ENCODE measurements around the gene LMNA. TPM values are rescaled to one million over a fixed set of nuclear protein-coding genes. Genes with fewer than 3 reads are reported as not detected.
A peak's percentile ranks its signal among the peaks of the same experiment; 100 is the strongest.
"Not testable (repeated sequence)": the region's sequence is repeated elsewhere in the genome, so short reads cannot be mapped to it uniquely, and the experiment has no call there.

The LMNA gene
- total and polyA plus RNA-seq, 2 experiments from 2014 or later: 1,219 to 1,230 TPM

- 1 to 3% methylated on average over 16 to 19 of the region's 19 CpGs for WGBS, 2 experiments (ENCODE audit: low coverage in 1 of 2, low lambda C conversion rate in 2 of 2, missing lambda C conversion rate in 2 of 2)
Observed at GRCh38 chr1:156115514-156116374, 1.2 kb downstream of the LMNA start.

GRCh38 chr1:156116731-156117130 is 2.2 kb downstream of the LMNA start:
- Histone ChIP-seq H3K36me3 (ENCODE audit: low read depth) (peaks cover 14% of the 10 kb centered on the region; the same call in 1 of the 2 replicates), H3F3A (ENCODE audit: insufficient read depth) (peaks cover 63% of the 10 kb centered on the region), H3K79me2 (ENCODE audit: insufficient read depth) (peaks cover 79% of the 10 kb centered on the region), H3K27ac (peak overlapping the region; percentile 100), H3K9ac (peak overlapping the region; percentile 100), H3K4me2 (ENCODE audit: unreplicated experiment) (peak overlapping the region; percentile 98), H3K4me3 (peak overlapping the region; percentile 100), H3K4me1 (ENCODE audit: insufficient read depth) (peaks cover 42% of the 10 kb centered on the region)
- H3K9me2 ChIP-seq (ENCODE audit: insufficient read depth); H3K9me3 ChIP-seq (ENCODE audit: low read depth); H3K27me3 ChIP-seq (replicated peaks; ENCODE audit: insufficient read depth); in situ Hi-C loops (cut with MboI); H4K20me1 ChIP-seq (ENCODE audit: insufficient read depth); H2AFZ ChIP-seq: not testable (repeated sequence)
- WGBS, 2 experiments (ENCODE audit: low coverage in 1 of 2, low lambda C conversion rate in 2 of 2, missing lambda C conversion rate in 2 of 2): 1 to 6% methylated on average over 5 of the region's 5 CpGs
- peak; percentile 44 for DNase-seq

More at GRCh38 chr1:156115514-156116374, 1.2 kb downstream of the LMNA start:
- Histone ChIP-seq H2AFZ (no peak overlapping the region), H3K79me2 (ENCODE audit: insufficient read depth) (peaks cover 69% of the 10 kb centered on the region), H3F3A (ENCODE audit: insufficient read depth) (peaks cover 54% of the 10 kb centered on the region), H3K27ac (peak overlapping the region; percentile 100), H4K20me1 (ENCODE audit: insufficient read depth) (peaks cover 9% of the 10 kb centered on the region; the same call in 1 of the 2 replicates), H3K9me2 (ENCODE audit: insufficient read depth) (no peaks in the 10 kb centered on the region), H3K9me3 (ENCODE audit: low read depth) (no peaks in the 10 kb centered on the region), H3K4me2 (ENCODE audit: unreplicated experiment) (peak overlapping the region; percentile 98), H3K4me1 (ENCODE audit: insufficient read depth) (peaks cover 32% of the 10 kb centered on the region), H3K27me3 (replicated peaks; ENCODE audit: insufficient read depth) (no peaks in the 10 kb centered on the region), H3K4me3 (peak overlapping the region; percentile 100), H3K36me3 (ENCODE audit: low read depth) (peaks cover 14% of the 10 kb centered on the region; the same call in 1 of the 2 replicates), H3K9ac (peak overlapping the region; percentile 100)
- in situ Hi-C loops (cut with MboI): no loop called here
- DNase-seq: peak; percentile 86
- TF ChIP-seq EZH2phosphoT487 (IDR thresholded peaks at IDR 0.05; ENCODE audit: insufficient read depth, low read depth) (peak; percentile 51; the same call in 1 of the 2 replicates), EZH2 (IDR thresholded peaks at IDR 0.05; ENCODE audit: insufficient read depth, poor library complexity, severe bottlenecking) (no peak)

GRCh38 chr1:156117414-156118176 is 3.1 kb downstream of the LMNA start:
- H3K9ac ChIP-seq: peak overlapping the region; percentile 100
- TF ChIP-seq EZH2phosphoT487 (IDR thresholded peaks at IDR 0.05; ENCODE audit: insufficient read depth, low read depth) (no peak), EZH2 (IDR thresholded peaks at IDR 0.05; ENCODE audit: insufficient read depth, poor library complexity, severe bottlenecking) (no peak)
- H3K27ac ChIP-seq: peak overlapping the region; percentile 100
- H3K36me3 ChIP-seq (ENCODE audit: low read depth): peaks cover 14% of the 10 kb centered on the region; the same call in 1 of the 2 replicates
- peak overlapping the region; percentile 100 for H3K4me3 ChIP-seq
- H3K9me2 ChIP-seq (ENCODE audit: insufficient read depth): no peaks in the 10 kb centered on the region
- in situ Hi-C loops (cut with MboI): no loop called here
- DNase-seq: peak; percentile 48
- H3F3A ChIP-seq (ENCODE audit: insufficient read depth): peaks cover 67% of the 10 kb centered on the region
- H3K4me1 ChIP-seq (ENCODE audit: insufficient read depth): peaks cover 47% of the 10 kb centered on the region
- peaks cover 9% of the 10 kb centered on the region; the same call in 1 of the 2 replicates for H4K20me1 ChIP-seq (ENCODE audit: insufficient read depth)
- peaks cover 88% of the 10 kb centered on the region for H3K79me2 ChIP-seq (ENCODE audit: insufficient read depth)
- no peak overlapping the region for H2AFZ ChIP-seq
- H3K27me3 ChIP-seq (replicated peaks; ENCODE audit: insufficient read depth): no peaks in the 10 kb centered on the region
- peak overlapping the region; percentile 98 for H3K4me2 ChIP-seq (ENCODE audit: unreplicated experiment)
- WGBS, 2 experiments (ENCODE audit: low coverage in 1 of 2, low lambda C conversion rate in 2 of 2, missing lambda C conversion rate in 2 of 2): 4 to 7% methylated on average over 13 of the region's 13 CpGs
- H3K9me3 ChIP-seq (ENCODE audit: low read depth): no peaks in the 10 kb centered on the region

GRCh38 chr1:156118177-156118868 is 3.8 kb downstream of the LMNA start:
- TF ChIP-seq EZH2phosphoT487 (IDR thresholded peaks at IDR 0.05; ENCODE audit: insufficient read depth, low read depth) (no peak), EZH2 (IDR thresholded peaks at IDR 0.05; ENCODE audit: insufficient read depth, poor library complexity, severe bottlenecking) (no peak)
- peak overlapping the region; percentile 98 for H3K4me2 ChIP-seq (ENCODE audit: unreplicated experiment)
- peaks cover 47% of the 10 kb centered on the region for H3K4me1 ChIP-seq (ENCODE audit: insufficient read depth)
- H3K9ac ChIP-seq: peak overlapping the region; percentile 100
- no peaks in the 10 kb centered on the region for H3K9me3 ChIP-seq (ENCODE audit: low read depth)
- no peak overlapping the region for H2AFZ ChIP-seq
- H4K20me1 ChIP-seq (ENCODE audit: insufficient read depth): peaks cover 9% of the 10 kb centered on the region; the same call in 1 of the 2 replicates
- peaks cover 74% of the 10 kb centered on the region for H3F3A ChIP-seq (ENCODE audit: insufficient read depth)
- peak; percentile 79 for DNase-seq
- H3K27me3 ChIP-seq (replicated peaks; ENCODE audit: insufficient read depth): no peaks in the 10 kb centered on the region
- peak overlapping the region; percentile 100 for H3K4me3 ChIP-seq
- peaks cover 14% of the 10 kb centered on the region; the same call in 1 of the 2 replicates for H3K36me3 ChIP-seq (ENCODE audit: low read depth)
- in situ Hi-C loops (cut with MboI): no loop called here
- no peaks in the 10 kb centered on the region for H3K9me2 ChIP-seq (ENCODE audit: insufficient read depth)
- peak overlapping the region; percentile 100 for H3K27ac ChIP-seq
- H3K79me2 ChIP-seq (ENCODE audit: insufficient read depth): peaks cover 93% of the 10 kb centered on the region
- 1 to 2% methylated on average over 8 of the region's 8 CpGs for WGBS, 2 experiments (ENCODE audit: low coverage in 1 of 2, low lambda C conversion rate in 2 of 2, missing lambda C conversion rate in 2 of 2)

Measured in GM23248 (cell line).